ENCODE results near the gene THEM5.

GRCh38 chr1:151882466-151882865, 29.0 kb upstream of the THEM5 start:
- TF ChIP-seq ARNT (IDR thresholded peaks at IDR 0.05): no peak
- TF ChIP-seq SUZ12 (IDR thresholded peaks at IDR 0.05): no peak
- TF ChIP-seq HDGF (IDR thresholded peaks at IDR 0.05; ENCODE audit: borderline replicate concordance): no peak
- no peak for TF ChIP-seq ELF4 (IDR thresholded peaks at IDR 0.05)
- no peak for TF ChIP-seq ZNF384 (IDR thresholded peaks at IDR 0.05)
- no peak for TF ChIP-seq CTBP1 (IDR thresholded peaks at IDR 0.05; ENCODE audit: borderline replicate concordance)
- no peak for TF ChIP-seq SP1 (IDR thresholded peaks at IDR 0.05)
- TF ChIP-seq TARDBP (IDR thresholded peaks at IDR 0.05): no peak
- no peak for TF ChIP-seq PKNOX1 (IDR thresholded peaks at IDR 0.05)
- TF ChIP-seq FOXK2 (IDR thresholded peaks at IDR 0.05): no peak
- no peak for TF ChIP-seq NFRKB (IDR thresholded peaks at IDR 0.05)
- no peak for TF ChIP-seq FOXA1 (IDR thresholded peaks at IDR 0.05)
